ENCODE measurements around the gene HPSE2.

Gene HPSE2

DNA sequence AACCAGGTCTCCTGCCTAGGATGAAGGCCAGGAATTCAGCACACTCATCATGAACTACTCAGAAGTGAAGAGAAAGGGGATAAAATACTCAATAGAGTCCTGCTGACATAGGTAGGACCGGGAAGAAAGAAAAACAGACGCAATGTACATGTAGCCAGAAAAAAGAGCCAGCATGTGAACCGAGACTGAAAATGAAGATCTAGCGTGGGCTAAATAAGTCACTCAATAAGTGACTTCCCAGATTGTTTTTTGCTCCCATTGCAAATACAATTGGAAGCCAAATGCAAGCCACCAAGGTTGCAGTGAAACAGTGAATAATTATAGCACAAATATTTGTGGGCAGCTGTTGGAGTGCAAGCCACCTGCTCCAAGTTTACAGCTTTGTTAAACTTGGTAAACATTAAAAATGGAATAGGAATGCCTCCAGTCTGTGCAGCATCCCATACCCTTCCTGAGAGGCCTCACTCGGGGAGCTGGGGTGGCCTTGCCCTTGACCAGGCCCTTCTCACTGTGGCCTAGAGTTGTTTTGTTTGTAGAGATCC is 754.2 kb downstream of the HPSE2 start:
- Histone ChIP-seq H3K4me3 (ENCODE audit: low read length) (no peak overlapping the region), H3K4me1 (ENCODE audit: low read length) (no peaks in the 10 kb centered on the region), H3K36me3 (replicated peaks; ENCODE audit: low read depth, low read length) (no peaks in the 10 kb centered on the region), H3K27ac (ENCODE audit: low read length) (no peak overlapping the region), H3K27me3 (ENCODE audit: low read depth, low read length) (no peaks in the 10 kb centered on the region), H2AFZ (ENCODE audit: low read depth, low read length) (no peak overlapping the region), H3K4me2 (ENCODE audit: low read length) (no peak overlapping the region), H4K20me1 (ENCODE audit: insufficient read depth, low read length) (no peaks in the 10 kb centered on the region), H3K9ac (ENCODE audit: low read length) (no peak overlapping the region), H3K9me3 (ENCODE audit: insufficient read depth, low read length) (no peaks in the 10 kb centered on the region), H3K79me2 (ENCODE audit: low read length) (no peaks in the 10 kb centered on the region)
- no peak for TF ChIP-seq EZH2phosphoT487 (IDR thresholded peaks at IDR 0.05; ENCODE audit: low read depth)
- TF ChIP-seq, protein P1, sequence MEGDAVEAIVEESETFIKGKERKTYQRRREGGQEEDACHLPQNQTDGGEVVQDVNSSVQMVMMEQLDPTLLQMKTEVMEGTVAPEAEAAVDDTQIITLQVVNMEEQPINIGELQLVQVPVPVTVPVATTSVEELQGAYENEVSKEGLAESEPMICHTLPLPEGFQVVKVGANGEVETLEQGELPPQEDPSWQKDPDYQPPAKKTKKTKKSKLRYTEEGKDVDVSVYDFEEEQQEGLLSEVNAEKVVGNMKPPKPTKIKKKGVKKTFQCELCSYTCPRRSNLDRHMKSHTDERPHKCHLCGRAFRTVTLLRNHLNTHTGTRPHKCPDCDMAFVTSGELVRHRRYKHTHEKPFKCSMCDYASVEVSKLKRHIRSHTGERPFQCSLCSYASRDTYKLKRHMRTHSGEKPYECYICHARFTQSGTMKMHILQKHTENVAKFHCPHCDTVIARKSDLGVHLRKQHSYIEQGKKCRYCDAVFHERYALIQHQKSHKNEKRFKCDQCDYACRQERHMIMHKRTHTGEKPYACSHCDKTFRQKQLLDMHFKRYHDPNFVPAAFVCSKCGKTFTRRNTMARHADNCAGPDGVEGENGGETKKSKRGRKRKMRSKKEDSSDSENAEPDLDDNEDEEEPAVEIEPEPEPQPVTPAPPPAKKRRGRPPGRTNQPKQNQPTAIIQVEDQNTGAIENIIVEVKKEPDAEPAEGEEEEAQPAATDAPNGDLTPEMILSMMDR (IDR thresholded peaks at IDR 0.05; ENCODE audit: low read depth, low read length), result no peak

DNA sequence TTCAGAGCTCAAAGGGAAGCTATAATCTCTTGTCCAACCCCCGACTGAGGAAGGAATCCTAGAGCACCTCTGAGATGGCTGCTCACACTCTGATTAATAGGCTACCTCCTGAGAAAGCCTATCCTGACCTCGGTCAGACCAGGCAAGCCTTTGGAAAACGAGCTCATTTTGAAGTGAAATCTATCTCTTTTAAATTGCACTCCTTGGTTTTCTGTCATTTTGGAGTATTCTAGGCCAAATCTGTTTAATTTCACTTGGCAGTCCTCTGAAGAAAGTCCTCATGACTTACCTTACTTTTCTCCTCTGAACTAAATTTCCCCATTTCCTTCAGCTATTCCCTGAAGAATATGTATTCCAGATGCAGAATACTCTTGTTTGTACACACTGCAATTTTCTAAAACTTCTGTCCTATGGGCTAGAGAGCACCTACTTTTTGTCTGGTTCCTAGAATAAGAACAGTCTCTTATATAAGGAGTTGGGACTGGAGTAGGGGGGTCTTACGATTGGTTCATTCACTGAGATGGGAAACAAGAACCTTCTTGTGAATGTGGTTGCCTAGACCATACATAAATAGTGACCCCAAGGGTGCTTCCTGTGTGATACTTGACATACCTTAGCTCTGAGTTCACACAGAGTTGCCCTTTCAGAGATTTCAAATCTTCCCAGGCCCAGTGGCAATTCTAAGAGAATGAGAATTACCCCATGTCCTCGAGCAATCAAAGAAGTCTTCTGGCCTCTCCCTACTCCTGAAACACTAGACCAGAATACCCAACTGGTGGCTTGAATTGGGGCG is 757.0 kb downstream of the HPSE2 start:
- H3K79me2 ChIP-seq (ENCODE audit: low read length), result no peaks in the 10 kb centered on the region
- no peak overlapping the region for H3K4me2 ChIP-seq (ENCODE audit: low read length)
- H3K9ac ChIP-seq (ENCODE audit: low read length), result no peak overlapping the region
- no peak overlapping the region for H3K27ac ChIP-seq (ENCODE audit: low read length)
- no peak overlapping the region for H3K4me3 ChIP-seq (ENCODE audit: low read length)
- no peaks in the 10 kb centered on the region for H4K20me1 ChIP-seq (ENCODE audit: insufficient read depth, low read length)
- TF ChIP-seq, protein P1 (IDR thresholded peaks at IDR 0.05; ENCODE audit: low read depth, low read length), result no peak
- TF ChIP-seq EZH2phosphoT487 (IDR thresholded peaks at IDR 0.05; ENCODE audit: low read depth), result no peak
- H2AFZ ChIP-seq (ENCODE audit: low read depth, low read length), result no peak overlapping the region
- no peaks in the 10 kb centered on the region for H3K9me3 ChIP-seq (ENCODE audit: insufficient read depth, low read length)
- no peaks in the 10 kb centered on the region for H3K36me3 ChIP-seq (replicated peaks; ENCODE audit: low read depth, low read length)
- no peaks in the 10 kb centered on the region for H3K4me1 ChIP-seq (ENCODE audit: low read length)
- peaks cover 3% of the 10 kb centered on the region; the same call in 1 of the 2 replicates for H3K27me3 ChIP-seq (ENCODE audit: low read depth, low read length)

DNA sequence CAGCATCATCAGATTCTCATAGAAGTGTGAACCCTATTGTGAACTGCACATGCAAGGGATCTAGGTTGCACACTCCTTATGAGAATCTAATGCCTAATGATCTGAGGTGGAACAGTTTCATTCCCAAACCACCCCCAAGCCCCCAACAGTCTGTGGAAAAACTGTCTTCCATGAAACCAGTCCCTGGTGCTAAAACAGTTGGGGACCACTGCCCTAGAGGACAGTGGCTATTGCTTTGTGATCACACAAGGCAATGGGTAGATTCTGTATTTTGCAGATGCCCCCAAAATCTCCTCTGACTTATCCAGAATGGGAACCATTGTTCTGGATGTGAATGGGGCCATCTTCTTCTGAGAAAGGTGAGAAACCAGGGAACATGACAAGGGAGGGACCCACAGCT is 757.8 kb downstream of the HPSE2 start:
- Histone ChIP-seq H3K27ac (ENCODE audit: low read length) (no peak overlapping the region), H4K20me1 (ENCODE audit: insufficient read depth, low read length) (no peaks in the 10 kb centered on the region), H3K36me3 (replicated peaks; ENCODE audit: low read depth, low read length) (no peaks in the 10 kb centered on the region)

DNA sequence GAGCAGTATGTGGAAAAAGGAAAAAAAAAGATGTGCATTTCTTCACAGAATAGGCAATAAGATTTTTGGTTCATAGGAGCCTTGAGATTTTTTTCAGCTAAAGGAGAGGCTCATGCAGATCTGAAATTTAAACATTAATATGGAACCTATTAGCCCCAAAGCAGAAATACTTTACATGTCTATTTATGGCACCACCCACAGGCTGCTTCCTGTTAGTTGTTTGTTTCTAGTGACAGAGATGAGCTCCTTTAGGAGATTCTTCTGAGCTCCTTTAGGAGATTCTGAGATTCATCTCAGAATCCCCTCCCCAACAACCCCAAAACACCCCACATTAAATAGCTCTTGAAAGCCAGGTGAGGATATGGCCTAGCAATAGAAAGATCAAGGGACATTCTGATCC is 761.0 kb downstream of the HPSE2 start:
- H3K4me3 ChIP-seq (ENCODE audit: low read length), result no peak overlapping the region
- H3K9ac ChIP-seq (ENCODE audit: low read length), result no peak overlapping the region
- H3K4me1 ChIP-seq (ENCODE audit: low read length), result no peaks in the 10 kb centered on the region
- H3K79me2 ChIP-seq (ENCODE audit: low read length), result no peaks in the 10 kb centered on the region
- no peak overlapping the region for H3K4me2 ChIP-seq (ENCODE audit: low read length)
- H3K36me3 ChIP-seq (replicated peaks; ENCODE audit: low read depth, low read length), result no peaks in the 10 kb centered on the region
- no peak overlapping the region for H3K27ac ChIP-seq (ENCODE audit: low read length)
- peaks cover 3% of the 10 kb centered on the region; the same call in 1 of the 2 replicates for H3K27me3 ChIP-seq (ENCODE audit: low read depth, low read length)
- H2AFZ ChIP-seq (ENCODE audit: low read depth, low read length), result no peak overlapping the region
- no peaks in the 10 kb centered on the region for H3K9me3 ChIP-seq (ENCODE audit: insufficient read depth, low read length)
- TF ChIP-seq, protein P1 (IDR thresholded peaks at IDR 0.05; ENCODE audit: low read depth, low read length), result no peak
- TF ChIP-seq EZH2phosphoT487 (IDR thresholded peaks at IDR 0.05; ENCODE audit: low read depth), result no peak
- H4K20me1 ChIP-seq (ENCODE audit: insufficient read depth, low read length), result no peaks in the 10 kb centered on the region

More for the DNA sequence above, 757.8 kb downstream of the HPSE2 start:
- Histone ChIP-seq H2AFZ (ENCODE audit: low read depth, low read length) (no peak overlapping the region), H3K4me3 (ENCODE audit: low read length) (no peak overlapping the region), H3K27me3 (ENCODE audit: low read depth, low read length) (peaks cover 3% of the 10 kb centered on the region; the same call in 1 of the 2 replicates), H3K79me2 (ENCODE audit: low read length) (no peaks in the 10 kb centered on the region), H3K4me1 (ENCODE audit: low read length) (no peaks in the 10 kb centered on the region), H3K9me3 (ENCODE audit: insufficient read depth, low read length) (no peaks in the 10 kb centered on the region), H3K9ac (ENCODE audit: low read length) (no peak overlapping the region), H3K4me2 (ENCODE audit: low read length) (no peak overlapping the region)
- TF ChIP-seq EZH2phosphoT487 (IDR thresholded peaks at IDR 0.05; ENCODE audit: low read depth), result no peak
- TF ChIP-seq, protein P1 (IDR thresholded peaks at IDR 0.05; ENCODE audit: low read depth, low read length), result no peak
